ENCODE data around the gene TNXB.
A peak's percentile ranks its signal among the peaks of the same experiment; 100 is the strongest.
"Not testable (repeated sequence)": the region's sequence is repeated elsewhere in the genome, so short reads cannot be mapped to it uniquely, and the experiment has no call there.

Gene TNXB

DNA sequence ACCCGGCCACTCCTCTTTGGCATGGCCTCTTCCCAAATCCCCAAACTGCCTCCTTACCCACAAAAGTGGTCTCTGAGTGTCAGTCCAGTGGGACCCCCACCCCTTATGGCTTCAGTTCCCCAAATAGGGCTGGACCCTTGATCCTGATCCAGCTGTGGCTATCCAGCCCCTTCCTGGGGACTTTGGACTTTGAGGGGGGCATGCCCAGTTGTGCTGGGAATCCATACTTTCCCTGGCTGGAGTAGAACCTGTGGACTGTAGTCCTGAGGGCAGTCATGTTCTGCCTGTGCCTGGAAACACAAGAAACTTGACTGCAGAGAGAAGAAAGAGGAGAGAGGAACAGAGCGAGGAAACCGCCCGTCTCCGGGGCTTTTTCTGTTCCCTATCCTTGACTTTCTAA, 72.0 kb downstream of the TNXB start:
- DNase-seq = not testable (repeated sequence)

- DNase-seq = not testable (repeated sequence)
Observed at GRCh38 chr6:32035283-32036013, 73.7 kb downstream of the TNXB start.

DNA sequence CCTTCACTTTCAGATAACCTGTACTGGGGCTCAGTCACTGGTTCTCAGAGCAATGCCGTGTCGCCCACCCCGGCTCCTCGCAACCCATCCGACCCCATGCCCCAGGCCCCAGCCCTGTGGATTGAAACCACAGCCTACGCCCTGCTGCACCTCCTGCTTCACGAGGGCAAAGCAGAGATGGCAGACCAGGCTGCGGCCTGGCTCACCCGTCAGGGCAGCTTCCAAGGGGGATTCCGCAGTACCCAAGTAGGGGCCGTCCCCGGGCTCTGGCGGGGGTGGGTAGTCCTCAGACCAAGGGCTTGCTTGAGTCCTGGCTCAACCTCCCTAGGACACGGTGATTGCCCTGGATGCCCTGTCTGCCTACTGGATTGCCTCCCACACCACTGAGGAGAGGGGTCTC, 79.6 kb downstream of the TNXB start:
- DNase-seq = not testable (repeated sequence)

DNA sequence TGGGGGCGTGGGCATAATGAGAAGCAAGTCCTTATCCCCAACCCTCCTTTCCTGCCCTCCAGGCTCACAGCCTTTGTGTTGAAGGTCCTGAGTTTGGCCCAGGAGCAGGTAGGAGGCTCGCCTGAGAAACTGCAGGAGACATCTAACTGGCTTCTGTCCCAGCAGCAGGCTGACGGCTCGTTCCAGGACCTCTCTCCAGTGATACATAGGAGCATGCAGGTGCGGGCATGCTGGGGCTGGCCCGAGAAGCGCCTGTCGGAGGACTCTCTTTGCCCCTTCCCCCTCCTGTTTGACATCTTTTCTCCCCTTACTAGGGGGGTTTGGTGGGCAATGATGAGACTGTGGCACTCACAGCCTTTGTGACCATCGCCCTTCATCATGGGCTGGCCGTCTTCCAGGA, 80.5 kb downstream of the TNXB start:
- DNase-seq = not testable (repeated sequence)

DNA sequence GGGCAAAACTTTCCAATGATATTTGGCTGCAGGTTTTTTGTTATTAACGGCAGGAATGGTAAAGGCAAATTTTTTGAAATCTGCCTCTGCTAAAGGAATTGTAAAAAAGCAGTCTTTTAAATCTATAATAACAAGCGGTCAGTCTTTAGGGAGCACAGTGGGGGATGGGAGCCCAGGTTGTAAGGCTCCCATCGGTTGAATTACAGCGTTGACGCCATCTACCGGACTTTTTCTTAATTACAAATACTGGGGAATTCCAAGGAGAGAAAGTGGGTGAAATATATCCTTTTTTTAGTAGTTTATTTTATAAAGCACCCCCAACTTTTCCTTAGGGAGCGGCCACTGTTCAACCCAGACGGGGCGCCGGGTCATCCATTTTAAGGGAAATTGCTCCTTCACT, 87.0 kb downstream of the TNXB start:
- not testable (repeated sequence) for DNase-seq

GRCh38 chr6:32014547-32014946, 94.6 kb downstream of the TNXB start, which contains the start of gene C4B:
Gene C4B, plus strand, starts transcription at chr6:32014795. Its CDS starts 51 bp downstream, at chr6:32014846.
- DNase-seq = not testable (repeated sequence)

GRCh38 chr6:32013738-32014137, 95.4 kb downstream of the TNXB start:
- not testable (repeated sequence) for DNase-seq

DNA sequence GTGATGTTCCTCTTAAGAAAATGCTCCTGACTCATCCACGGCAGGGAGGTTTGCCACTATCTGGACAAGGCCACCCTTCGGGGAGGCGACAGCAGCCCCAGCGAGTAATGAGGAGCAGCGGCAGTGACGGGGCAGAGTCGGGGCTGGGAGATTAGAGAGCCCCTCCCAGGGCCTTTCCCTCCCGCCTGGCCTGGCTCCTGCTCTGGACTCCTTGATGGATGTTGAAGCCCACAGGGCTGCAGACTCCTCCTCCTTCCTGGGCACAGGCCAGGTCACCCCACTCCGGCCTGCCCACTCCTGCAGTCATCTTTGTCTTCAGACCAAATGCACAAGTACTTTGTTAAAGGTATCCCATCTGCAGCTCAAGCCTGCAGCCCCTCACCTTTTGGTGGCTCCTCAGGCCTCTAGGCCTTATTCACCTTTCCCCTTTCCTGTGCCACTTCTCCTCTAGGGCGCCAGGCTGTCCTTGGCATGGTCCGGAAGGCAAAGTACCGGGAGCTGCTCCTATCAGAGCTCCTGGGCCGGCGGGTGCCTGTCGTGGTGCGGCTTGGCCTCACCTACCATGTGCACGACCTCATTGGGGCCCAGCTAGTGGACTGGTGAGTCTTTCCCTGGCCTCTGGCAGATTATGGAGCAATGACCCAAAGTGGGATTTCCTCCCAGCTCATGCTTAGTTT, 96.1 kb downstream of the TNXB start:
- not testable (repeated sequence) for DNase-seq

- not testable (repeated sequence) for DNase-seq
Observed at GRCh38 chr6:32010856-32011530, 98.1 kb downstream of the TNXB start.

DNA sequence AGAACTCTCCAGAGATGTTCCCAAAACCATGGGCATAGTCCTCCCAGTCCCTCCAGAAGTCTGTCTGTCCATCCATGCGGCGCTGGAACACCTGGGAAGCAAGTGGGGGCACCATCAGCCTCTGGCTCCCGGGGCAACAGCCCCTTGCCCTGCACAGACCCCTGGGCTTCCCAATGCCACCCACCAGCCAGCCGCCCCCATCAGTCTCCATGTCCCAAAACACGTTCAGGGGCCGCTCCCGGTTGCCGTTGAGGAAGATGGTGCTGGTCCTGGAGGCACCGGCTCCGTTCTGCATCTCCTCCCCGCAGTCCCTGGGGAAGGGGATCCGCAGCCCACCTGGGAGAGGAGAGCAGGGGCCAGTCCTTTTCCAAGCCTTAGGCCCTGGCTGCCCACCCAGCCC, 99.6 kb downstream of the TNXB start:
- not testable (repeated sequence) for DNase-seq

DNA sequence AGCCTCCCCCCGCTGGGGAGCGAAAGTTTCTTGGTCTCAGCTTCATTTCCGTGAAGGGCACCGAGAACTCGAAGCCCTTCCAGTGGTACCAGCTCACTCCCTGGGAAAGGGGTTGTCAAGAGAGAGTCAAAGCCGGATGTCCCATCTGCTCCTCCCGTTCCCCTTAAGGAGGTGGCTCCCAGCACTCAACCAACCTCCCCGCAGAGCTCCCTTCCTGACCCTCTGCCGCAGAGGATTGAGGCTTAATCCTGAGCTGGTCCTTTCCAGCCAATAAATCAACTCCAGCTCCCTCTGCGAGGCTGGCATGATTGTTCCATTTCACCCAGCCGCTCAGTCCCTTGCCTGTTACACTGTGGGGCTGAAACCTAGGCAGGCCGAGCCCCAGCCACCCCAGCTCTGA, 100.5 kb downstream of the TNXB start:
- DNase-seq = peak in 1 of 4 experiments; percentile 0

GRCh38 chr6:32008037-32008436, 101.1 kb downstream of the TNXB start:
- not testable (repeated sequence) for DNase-seq

GRCh38 chr6:32007086-32007485, 102.1 kb downstream of the TNXB start:
- peak in 1 of 4 experiments; percentile 0 for DNase-seq

- peak in 1 of 4 experiments; percentile 1 for DNase-seq
Observed at GRCh38 chr6:32005991-32006529, 103.1 kb downstream of the TNXB start.

DNA sequence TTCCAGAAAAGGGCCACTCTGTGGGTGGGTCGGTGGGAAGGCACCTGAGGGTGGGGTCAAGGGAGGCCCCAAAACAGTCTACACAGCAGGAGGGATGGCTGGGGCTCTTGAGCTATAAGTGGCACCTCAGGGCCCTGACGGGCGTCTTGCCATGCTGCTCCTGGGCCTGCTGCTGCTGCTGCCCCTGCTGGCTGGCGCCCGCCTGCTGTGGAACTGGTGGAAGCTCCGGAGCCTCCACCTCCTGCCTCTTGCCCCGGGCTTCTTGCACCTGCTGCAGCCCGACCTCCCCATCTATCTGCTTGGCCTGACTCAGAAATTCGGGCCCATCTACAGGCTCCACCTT, 103.6 kb downstream of the TNXB start:
- DNase-seq = peak in 1 of 4 experiments; percentile 1

DNA sequence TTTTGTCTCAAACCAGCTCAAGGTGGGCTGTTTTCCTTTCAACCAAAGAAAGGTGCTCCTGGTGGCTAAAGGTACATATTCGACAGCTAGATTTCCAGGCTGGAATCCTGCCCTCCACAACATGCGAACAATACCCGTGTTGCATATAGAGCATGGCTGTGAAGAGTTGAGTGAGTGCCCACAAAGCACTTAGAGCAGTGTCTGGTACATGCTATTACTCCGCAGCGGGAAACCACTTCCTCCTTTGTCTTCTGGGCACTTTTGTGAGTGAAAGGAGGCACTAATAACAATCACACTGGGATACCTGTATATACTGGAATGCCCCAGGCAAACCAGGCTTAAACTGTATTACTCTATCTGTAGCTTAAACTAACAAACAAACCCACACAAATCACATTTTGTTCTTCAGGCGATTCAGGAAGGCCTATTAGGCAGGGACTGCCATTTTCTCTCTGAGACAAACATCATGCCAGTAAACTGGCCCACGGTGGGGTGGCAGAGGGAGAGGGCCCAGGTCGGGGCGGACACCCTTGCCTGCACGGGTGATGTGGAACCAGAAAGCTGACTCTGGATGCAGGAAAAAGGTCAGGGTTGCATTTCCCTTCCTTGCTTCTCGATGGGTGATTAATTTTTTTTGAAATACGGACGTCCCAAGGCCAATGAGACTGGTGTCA, 104.1 kb downstream of the TNXB start:
- DNase-seq = not testable (repeated sequence)

DNA sequence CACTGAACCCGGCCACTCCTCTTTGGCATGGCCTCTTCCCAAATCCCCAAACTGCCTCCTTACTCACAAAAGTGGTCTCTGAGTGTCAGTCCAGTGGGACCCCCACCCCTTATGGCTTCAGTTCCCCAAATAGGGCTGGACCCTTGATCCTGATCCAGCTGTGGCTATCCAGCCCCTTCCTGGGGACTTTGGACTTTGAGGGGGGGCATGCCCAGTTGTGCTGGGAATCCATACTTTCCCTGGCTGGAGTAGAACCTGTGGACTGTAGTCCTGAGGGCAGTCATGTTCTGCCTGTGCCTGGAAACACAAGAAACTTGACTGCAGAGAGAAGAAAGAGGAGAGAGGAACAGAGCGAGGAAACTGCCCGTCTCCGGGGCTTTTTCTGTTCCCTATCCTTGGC, 104.7 kb downstream of the TNXB start:
- peak in 1 of 4 experiments; percentile 2 for DNase-seq

- DNase-seq = not testable (repeated sequence)
Observed at GRCh38 chr6:32003301-32003700, 105.8 kb downstream of the TNXB start.

GRCh38 chr6:32002546-32003268, 106.4 kb downstream of the TNXB start:
- DNase-seq = not testable (repeated sequence)

DNA sequence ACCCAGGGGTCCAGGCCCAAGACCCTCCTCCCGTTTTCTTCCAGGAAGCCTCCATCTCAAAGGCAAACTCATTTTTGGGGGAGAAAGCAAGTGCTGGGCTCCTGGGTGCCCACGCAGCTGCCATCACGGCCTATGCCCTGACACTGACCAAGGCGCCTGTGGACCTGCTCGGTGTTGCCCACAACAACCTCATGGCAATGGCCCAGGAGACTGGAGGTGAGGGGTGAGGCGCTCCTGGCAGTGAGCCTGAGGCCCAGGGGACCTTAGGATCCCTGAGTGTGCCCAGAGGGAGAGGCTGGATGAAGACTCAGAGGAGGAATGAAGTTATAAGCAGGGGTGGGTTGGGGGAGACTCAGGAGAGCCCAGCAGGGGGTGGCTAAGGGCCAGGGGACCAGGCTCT, 112.8 kb downstream of the TNXB start:
- DNase-seq = not testable (repeated sequence)

DNA sequence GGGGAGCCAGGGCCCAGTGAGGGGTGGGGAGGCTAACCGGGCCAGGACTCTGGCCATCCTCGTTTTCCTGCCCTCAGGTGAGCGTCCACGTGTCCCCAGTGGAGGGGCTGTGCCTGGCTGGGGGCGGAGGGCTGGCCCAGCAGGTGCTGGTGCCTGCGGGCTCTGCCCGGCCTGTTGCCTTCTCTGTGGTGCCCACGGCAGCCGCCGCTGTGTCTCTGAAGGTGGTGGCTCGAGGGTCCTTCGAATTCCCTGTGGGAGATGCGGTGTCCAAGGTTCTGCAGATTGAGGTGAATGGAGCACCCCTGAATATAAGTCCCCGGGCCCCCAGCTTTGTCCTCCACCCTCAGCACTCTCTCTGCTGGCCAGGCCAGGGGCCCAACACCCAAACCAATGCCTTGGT, 114.7 kb downstream of the TNXB start:
- not testable (repeated sequence) for DNase-seq

Data from suppressor macrophage (primary cell).